Upper lobe of left lung (tissue), 6 donors: ENCODE data around the gene WFDC5. TPM values are rescaled to one million over a fixed set of nuclear protein-coding genes. Genes with fewer than 3 reads are reported as not detected.
A peak's percentile ranks its signal among the peaks of the same experiment; 100 is the strongest.
"Not testable (repeated sequence)": the region's sequence is repeated elsewhere in the genome, so short reads cannot be mapped to it uniquely, and the experiment has no call there.

ENCODE experiments used
- ATAC-seq, 2 donors: fragments of 200-7000 bp; cut with Tn5 transposase; one replicate each; pipeline ENCODE4 v1.9.1; 2022; ENCODE audit warnings: mild to moderate bottlenecking in 2 of 2, moderate library complexity in 2 of 2; ENCODE audit not compliant: low FRiP score in 2 of 2
- DNase-seq, 2 donors: peaks; one replicate each; pipeline ENCODE4 v3.0.0-alpha.2; 2019 to 2020
- H3K27ac ChIP-seq, 4 donors: fragments of 200-600 bp; sonication (generic); one replicate each; pipeline ENCODE4 v1.5.1; 2016 to 2019
- H3K27me3 ChIP-seq, 4 donors: fragments of 200-600 bp; sonication (generic); one replicate each; pipeline ENCODE4 v1.5.1; 2017 to 2019
- H3K36me3 ChIP-seq, 4 donors: fragments of 200-600 bp; sonication (generic); one replicate each; pipeline ENCODE4 v1.5.1; 2016 to 2019
- H3K4me1 ChIP-seq, 4 donors: fragments of 200-600 bp; sonication (generic); one replicate each; pipeline ENCODE4 v1.5.1; 2018 to 2019
- H3K4me3 ChIP-seq, 4 donors: fragments of 200-600 bp; sonication (generic); one replicate each; pipeline ENCODE4 v1.5.1; 2017 to 2019; ENCODE audit warnings: mild to moderate bottlenecking in 2 of 4, moderate library complexity in 1 of 4
- H3K9me3 ChIP-seq, 4 donors: fragments of 200-600 bp; sonication (generic); one replicate each; pipeline ENCODE4 v1.5.1; 2018 to 2019
- EP300 ChIP-seq, 4 donors: sonication (generic); formaldehyde crosslinking; IDR thresholded peaks; one replicate each; pipeline ENCODE4 v1.5.1; 2017; ENCODE audit warnings: antibody characterized with exemption in 4 of 4, control low read depth in 2 of 4
- POLR2A ChIP-seq, 4 donors: fragments of 450-650 bp; IDR thresholded peaks; one replicate each; pipeline ENCODE4 v1.5.1; 2016 to 2017; ENCODE audit warnings: antibody characterized with exemption in 4 of 4, mild to moderate bottlenecking in 2 of 4
- POLR2AphosphoS5 ChIP-seq, 2 donors: sonication (generic); formaldehyde crosslinking; IDR thresholded peaks; one replicate each; pipeline ENCODE4 v1.5.1; 2017; ENCODE audit warnings: antibody characterized with exemption in 2 of 2
- WGBS, 2 donors: methylation state at CpG; one replicate each; pipeline ENCODE4 v1.1.5; 2017 to 2018; 5-methylcytosine and 5-hydroxymethylcytosine counted together
- total RNA-seq, 6 donors: library from RNA; depleted of rRNA in 4 of 6; stranded (reverse); fragments of >200 nt in 4 of 6; gene quantifications; one replicate each; pipeline versions ENCODE4 v1.1.0 to v1.2.1, GENCODE V29; 2016 to 2021
- TF ChIP-seq, protein P1 (sequence below), 6 experiments: fragments of 450-650 bp in 4 of 6; fragments of 200-600 bp in 2 of 6; sonication (generic) in 2 of 6; IDR thresholded peaks; one replicate each; pipeline ENCODE4 v1.5.1; 2016 to 2019; ENCODE audit warnings: antibody characterized with exemption in 6 of 6
- donor health status: DM: no; HTN: no; CAD: no; lungs with moderate emphysema.
- donor health status: DM: no; HTN: yes; CAD: no; lungs with severe emphysema.

Gene WFDC5, protein sequence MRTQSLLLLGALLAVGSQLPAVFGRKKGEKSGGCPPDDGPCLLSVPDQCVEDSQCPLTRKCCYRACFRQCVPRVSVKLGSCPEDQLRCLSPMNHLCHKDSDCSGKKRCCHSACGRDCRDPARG
- total RNA-seq, result 1 to 10 TPM in 1 of 6 donors, under 1 TPM in 1, not detected in 4; 0.57 to 2.0 TPM

- peaks cover 0 to 3% (median 0%) of the 10 kb centered on the region in 4 donors for H3K27me3 ChIP-seq
- ATAC-seq, result no peak
- 60 to 71% methylated on average over 12 to 16 of the region's 16 CpGs for WGBS, 2 donors
- H3K4me3 ChIP-seq, result no peak within 1 kb of the TSS
- H3K9me3 ChIP-seq, result no peaks in the 10 kb centered on the region
- no peak for DNase-seq
- no peak within 1 kb of the TSS for H3K27ac ChIP-seq
- TF ChIP-seq, protein P1, sequence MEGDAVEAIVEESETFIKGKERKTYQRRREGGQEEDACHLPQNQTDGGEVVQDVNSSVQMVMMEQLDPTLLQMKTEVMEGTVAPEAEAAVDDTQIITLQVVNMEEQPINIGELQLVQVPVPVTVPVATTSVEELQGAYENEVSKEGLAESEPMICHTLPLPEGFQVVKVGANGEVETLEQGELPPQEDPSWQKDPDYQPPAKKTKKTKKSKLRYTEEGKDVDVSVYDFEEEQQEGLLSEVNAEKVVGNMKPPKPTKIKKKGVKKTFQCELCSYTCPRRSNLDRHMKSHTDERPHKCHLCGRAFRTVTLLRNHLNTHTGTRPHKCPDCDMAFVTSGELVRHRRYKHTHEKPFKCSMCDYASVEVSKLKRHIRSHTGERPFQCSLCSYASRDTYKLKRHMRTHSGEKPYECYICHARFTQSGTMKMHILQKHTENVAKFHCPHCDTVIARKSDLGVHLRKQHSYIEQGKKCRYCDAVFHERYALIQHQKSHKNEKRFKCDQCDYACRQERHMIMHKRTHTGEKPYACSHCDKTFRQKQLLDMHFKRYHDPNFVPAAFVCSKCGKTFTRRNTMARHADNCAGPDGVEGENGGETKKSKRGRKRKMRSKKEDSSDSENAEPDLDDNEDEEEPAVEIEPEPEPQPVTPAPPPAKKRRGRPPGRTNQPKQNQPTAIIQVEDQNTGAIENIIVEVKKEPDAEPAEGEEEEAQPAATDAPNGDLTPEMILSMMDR (IDR thresholded peaks at IDR 0.05), result no peak
- TF ChIP-seq EP300 (IDR thresholded peaks at IDR 0.05), result no peak
- no peak for TF ChIP-seq POLR2A (IDR thresholded peaks at IDR 0.05)
- TF ChIP-seq POLR2AphosphoS5 (IDR thresholded peaks at IDR 0.05), result no peak
- H3K4me1 ChIP-seq, result peaks cover 0 to 6% (median 0%) of the 10 kb centered on the region in 4 donors
- no peaks in the 10 kb centered on the region for H3K36me3 ChIP-seq
Observed at GRCh38 chr20:45114465-45115385, at the start of gene WFDC5. WFDC5 (minus strand) TSS chr20:45115174; CDS start chr20:45115083, 91 bp downstream.

DNA sequence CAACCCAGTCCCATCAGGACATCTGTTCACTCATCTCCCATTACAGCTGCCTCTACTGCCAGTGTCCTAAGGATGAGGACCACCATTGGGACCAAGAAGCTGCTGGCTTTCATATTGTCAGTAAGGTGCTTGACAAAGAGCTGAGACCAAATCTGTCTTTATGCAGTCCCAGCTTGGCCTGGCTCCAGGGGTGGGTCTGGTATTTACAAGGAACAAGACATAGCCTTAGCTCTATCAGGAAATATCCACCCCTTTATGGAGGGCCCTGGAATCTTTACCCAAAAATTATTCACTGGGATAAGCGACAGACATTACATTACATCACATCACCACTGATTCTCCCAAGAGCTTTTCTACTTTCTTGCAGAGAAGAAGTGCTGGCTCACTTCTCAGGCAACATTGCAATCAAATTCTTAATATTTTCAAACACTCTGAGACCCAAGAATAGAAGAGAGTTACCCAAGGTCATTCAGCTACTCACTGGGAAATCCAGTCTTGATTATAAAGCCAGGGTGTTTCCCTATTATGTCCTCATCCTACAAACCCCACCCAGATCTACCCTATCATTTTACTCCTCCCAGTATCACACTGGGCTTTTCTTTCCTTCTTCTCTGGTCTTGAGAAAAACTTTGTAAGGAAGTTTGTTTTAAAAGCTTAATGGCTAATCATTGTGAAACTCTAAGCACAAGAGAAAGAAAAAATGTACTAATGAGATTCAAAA, 48.3 kb upstream of the WFDC5 start:
- Histone ChIP-seq H3K4me1 (no peaks in the 10 kb centered on the region), H3K36me3 (no peaks in the 10 kb centered on the region), H3K27ac (no peak overlapping the region), H3K4me3 (no peak overlapping the region), H3K9me3 (peaks cover 0 to 21% (median 8%) of the 10 kb centered on the region in 4 donors), H3K27me3 (peaks cover 0 to 4% (median 0%) of the 10 kb centered on the region in 4 donors)
- DNase-seq (no peak), ATAC-seq (peak in 1 of 2 donors; percentile 61)
- TF ChIP-seq POLR2AphosphoS5 (IDR thresholded peaks at IDR 0.05), result no peak
- no peak for TF ChIP-seq POLR2A (IDR thresholded peaks at IDR 0.05)
- TF ChIP-seq, protein P1 (IDR thresholded peaks at IDR 0.05), result no peak
- no peak for TF ChIP-seq EP300 (IDR thresholded peaks at IDR 0.05)
- 50 to 64% methylated on average over 1 of the region's 1 CpG for whole genome bisulfite sequencing, 2 donors

DNA sequence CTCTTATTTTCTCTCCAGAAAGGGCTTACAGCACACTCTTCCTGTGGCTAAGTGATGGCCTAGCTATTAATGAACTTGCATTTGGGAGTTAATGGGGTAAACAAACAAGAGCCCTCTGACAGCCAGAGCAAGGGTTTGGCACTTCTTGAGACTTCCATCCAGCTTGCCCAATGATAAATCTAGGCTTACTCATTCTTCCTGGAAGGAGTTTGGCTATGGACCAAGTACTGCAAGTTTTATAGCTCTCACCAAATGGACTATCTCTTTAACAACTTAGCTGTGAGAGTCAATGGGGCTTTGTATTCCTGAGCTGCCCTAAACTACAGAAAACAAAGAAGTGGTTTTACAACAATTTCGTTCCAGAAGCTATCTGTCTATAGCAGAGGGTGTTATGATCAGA, 43.0 kb upstream of the WFDC5 start:
- DNase-seq, result no peak
- 38 to 60% methylated on average over 1 of the region's 1 CpG for WGBS, 2 donors

GRCh38 chr20:45156713-45157112, 41.7 kb upstream of the WFDC5 start:
- peak overlapping the region in 1 of 4 donors; percentile 18 for H3K27ac ChIP-seq
- H3K9me3 ChIP-seq, result peaks cover 3 to 14% (median 8%) of the 10 kb centered on the region in 4 donors
- peaks cover 0 to 8% (median 0%) of the 10 kb centered on the region in 4 donors for H3K4me1 ChIP-seq
- H3K4me3 ChIP-seq, result no peak overlapping the region
- TF ChIP-seq EP300 (IDR thresholded peaks at IDR 0.05) (no peak), POLR2AphosphoS5 (IDR thresholded peaks at IDR 0.05) (no peak), POLR2A (IDR thresholded peaks at IDR 0.05) (no peak)
- TF ChIP-seq, protein P1 (IDR thresholded peaks at IDR 0.05), result no peak
- no peaks in the 10 kb centered on the region for H3K36me3 ChIP-seq
- DNase-seq (no peak), ATAC-seq (no peak)
- no peaks in the 10 kb centered on the region for H3K27me3 ChIP-seq
- 44 to 47% methylated on average over 2 of the region's 2 CpGs for WGBS, 2 donors

More for the DNA sequence above, 43.0 kb upstream of the WFDC5 start:
- ATAC-seq, result peak in 1 of 2 donors; percentile 68
- H3K4me1 ChIP-seq, result peaks cover 0 to 7% (median 0%) of the 10 kb centered on the region in 4 donors
- H3K27ac ChIP-seq, result no peak overlapping the region
- TF ChIP-seq EP300 (IDR thresholded peaks at IDR 0.05), result no peak
- TF ChIP-seq POLR2AphosphoS5 (IDR thresholded peaks at IDR 0.05), result no peak
- no peak for TF ChIP-seq POLR2A (IDR thresholded peaks at IDR 0.05)
- TF ChIP-seq, protein P1 (IDR thresholded peaks at IDR 0.05), result no peak
- H3K27me3 ChIP-seq, result no peaks in the 10 kb centered on the region
- no peaks in the 10 kb centered on the region for H3K36me3 ChIP-seq
- H3K9me3 ChIP-seq, result peaks cover 3 to 14% (median 8%) of the 10 kb centered on the region in 4 donors
- no peak overlapping the region for H3K4me3 ChIP-seq

GRCh38 chr20:45154794-45155193, 39.8 kb upstream of the WFDC5 start:
- H3K27me3 ChIP-seq, DNase-seq, H3K9me3 ChIP-seq, H3K4me1 ChIP-seq, H3K36me3 ChIP-seq, H3K27ac ChIP-seq, H3K4me3 ChIP-seq, ATAC-seq: not testable (repeated sequence)
- 83 to 96% methylated on average over 1 of the region's 1 CpG for WGBS, 2 donors
